Neural cell (in vitro differentiated cells): ENCODE measurements around the gene ROR2. TPM values are rescaled to one million over a fixed set of nuclear protein-coding genes. Genes with fewer than 3 reads are reported as not detected.

Experiments used
- H2AFZ ChIP-seq: fragments of 200-600, 300-800 bp; sonication (generic), shearing (Covaris generic); 2 replicates; pipeline ENCODE4 v1.6.0; 2014; ENCODE audit warnings: low read depth, mild to moderate bottlenecking, antibody characterized with exemption, low read length, moderate library complexity
- H3F3A ChIP-seq: fragments of 200-600 bp; shearing (Covaris generic); 2 replicates; pipeline ENCODE4 v1.6.1; 2016; ENCODE audit warnings: mild to moderate bottlenecking, moderate library complexity, mixed read lengths, antibody characterized with exemption, low read length; ENCODE audit not compliant: insufficient read depth, poor library complexity, severe bottlenecking
- H3K27ac ChIP-seq: fragments of 200-600, 300-800 bp; sonication (generic), shearing (Covaris generic); 2 replicates; pipeline ENCODE4 v1.5.1; 2014; ENCODE audit warnings: mild to moderate bottlenecking, low read length, moderate library complexity
- H3K27me3 ChIP-seq: fragments of 300-800, 200-600 bp; sonication (generic), shearing (Covaris generic); 2 replicates; pipeline ENCODE4 v1.6.0; 2014; ENCODE audit warnings: mild to moderate bottlenecking, low read depth, low read length, moderate library complexity; ENCODE audit not compliant: insufficient read depth
- H3K36me3 ChIP-seq: fragments of 300-800, 200-600 bp; sonication (generic), shearing (Covaris generic); 2 replicates; pipeline ENCODE4 v1.5.1; 2014; ENCODE audit warnings: mild to moderate bottlenecking, antibody characterized with exemption, low read length, moderate library complexity; ENCODE audit not compliant: insufficient read depth
- H3K4me2 ChIP-seq: fragments of 300-800, 200-600 bp; sonication (generic), shearing (Covaris generic); 2 replicates; pipeline ENCODE4 v1.6.0; 2014; ENCODE audit warnings: mild to moderate bottlenecking, low read length
- H3K4me3 ChIP-seq: fragments of 300-800, 200-600 bp; sonication (generic), shearing (Covaris generic); 2 replicates; pipeline ENCODE4 v1.5.1; 2014; ENCODE audit warnings: mild to moderate bottlenecking, low read length, moderate library complexity
- H3K79me2 ChIP-seq: fragments of 200-600 bp; shearing (Covaris generic); replicated peaks from 2 replicates; pipeline ENCODE4 v1.6.0; 2014; ENCODE audit warnings: mild to moderate bottlenecking, low read length, moderate library complexity; ENCODE audit not compliant: insufficient read depth
- H3K9ac ChIP-seq: fragments of 300-800, 200-600 bp; sonication (generic), shearing (Covaris generic); 2 replicates; pipeline ENCODE4 v1.6.1; 2016; ENCODE audit warnings: mild to moderate bottlenecking, low read length, mixed read lengths
- H3K9me2 ChIP-seq: fragments of 200-600 bp; shearing (Covaris generic); 2 replicates; pipeline ENCODE4 v1.6.1; 2016; ENCODE audit warnings: mild to moderate bottlenecking, low read length, mixed read lengths; ENCODE audit not compliant: insufficient read depth
- H3K9me3 ChIP-seq: fragments of 200-600, 300-800 bp; sonication (generic), shearing (Covaris generic); 2 replicates; pipeline ENCODE4 v1.6.1; 2016; ENCODE audit warnings: mild to moderate bottlenecking, mixed run types, low read length, moderate library complexity, mixed read lengths
- H4K20me1 ChIP-seq: fragments of 200-600 bp; shearing (Covaris generic); 2 replicates; pipeline ENCODE4 v1.6.1; 2016; ENCODE audit warnings: mild to moderate bottlenecking, mixed run types; ENCODE audit not compliant: insufficient read depth
- CTCF ChIP-seq: fragments of 450-650 bp; IDR thresholded peaks from 2 replicates; pipeline ENCODE4 v1.5.1; 2014; ENCODE audit warnings: antibody characterized with exemption, mild to moderate bottlenecking, moderate library complexity; ENCODE audit not compliant: poor library complexity, severe bottlenecking
- EP300 ChIP-seq: fragments of 450-650 bp; conservative IDR thresholded peaks from 2 replicates; pipeline ENCODE4 v1.6.1; 2014; ENCODE audit warnings: antibody characterized with exemption, mild to moderate bottlenecking, moderate library complexity; ENCODE audit not compliant: poor library complexity, severe bottlenecking
- EZH2 ChIP-seq: fragments of 200-600, 300-800 bp; shearing (Covaris generic), sonication (generic); IDR thresholded peaks from 2 replicates; pipeline ENCODE4 v1.6.1; 2014; ENCODE audit warnings: antibody characterized with exemption, low read length, borderline replicate concordance, mild to moderate bottlenecking; ENCODE audit not compliant: insufficient read depth, poor library complexity, severe bottlenecking
- MXI1 ChIP-seq: fragments of 450-650 bp; conservative IDR thresholded peaks from 2 replicates; pipeline ENCODE4 v1.6.1; 2014; ENCODE audit warnings: antibody characterized with exemption, mild to moderate bottlenecking; ENCODE audit not compliant: poor library complexity, severe bottlenecking
- POLR2AphosphoS5 ChIP-seq: IDR thresholded peaks from 2 replicates; pipeline ENCODE4 v1.6.1; 2012
- RAD21 ChIP-seq: fragments of 450-650 bp; conservative IDR thresholded peaks from 2 replicates; pipeline ENCODE4 v1.6.1; 2014; ENCODE audit warnings: antibody characterized with exemption, mild to moderate bottlenecking, moderate library complexity
- REST ChIP-seq: IDR thresholded peaks from 2 replicates; pipeline ENCODE4 v1.6.1; 2012; ENCODE audit warnings: borderline replicate concordance
- SMC3 ChIP-seq: fragments of 450-650 bp; conservative IDR thresholded peaks from 2 replicates; pipeline ENCODE4 v1.6.1; 2014; ENCODE audit warnings: antibody characterized with exemption, mild to moderate bottlenecking, moderate library complexity; ENCODE audit not compliant: poor library complexity
- TAF1 ChIP-seq: IDR thresholded peaks from 2 replicates; pipeline ENCODE4 v1.6.1; 2012; ENCODE audit warnings: low read depth
- polyA plus RNA-seq: library from polyadenylated mRNA; depleted of rRNA; stranded (reverse); fragments of >200 nt; gene quantifications from 2 replicates; pipeline ENCODE4 v1.2.3, GENCODE V29; 2014

The ROR2 gene
- polyA plus RNA-seq, 1 donor from 2014 or later: 0.33 TPM

- H3K4me3 ChIP-seq: no peak overlapping the region
- no peaks in the 10 kb centered on the region for H3K9me3 ChIP-seq
- H3K79me2 ChIP-seq: no peaks in the 10 kb centered on the region
- no peak overlapping the region for H3K27ac ChIP-seq
- no peaks in the 10 kb centered on the region for H4K20me1 ChIP-seq
- H3K4me2 ChIP-seq: no peak overlapping the region
- no peaks in the 10 kb centered on the region for H3K9me2 ChIP-seq
- H3K27me3 ChIP-seq: no peaks in the 10 kb centered on the region
- H3K36me3 ChIP-seq: no peaks in the 10 kb centered on the region
- TF ChIP-seq SMC3 (no peak), CTCF (no peak)
- no peak overlapping the region for H3K9ac ChIP-seq
- no peak overlapping the region for H2AFZ ChIP-seq
- no peaks in the 10 kb centered on the region for H3F3A ChIP-seq
These were observed 366.7 kb downstream of the ROR2 start for GRCh38 chr9:91583161-91583875.

DNA sequence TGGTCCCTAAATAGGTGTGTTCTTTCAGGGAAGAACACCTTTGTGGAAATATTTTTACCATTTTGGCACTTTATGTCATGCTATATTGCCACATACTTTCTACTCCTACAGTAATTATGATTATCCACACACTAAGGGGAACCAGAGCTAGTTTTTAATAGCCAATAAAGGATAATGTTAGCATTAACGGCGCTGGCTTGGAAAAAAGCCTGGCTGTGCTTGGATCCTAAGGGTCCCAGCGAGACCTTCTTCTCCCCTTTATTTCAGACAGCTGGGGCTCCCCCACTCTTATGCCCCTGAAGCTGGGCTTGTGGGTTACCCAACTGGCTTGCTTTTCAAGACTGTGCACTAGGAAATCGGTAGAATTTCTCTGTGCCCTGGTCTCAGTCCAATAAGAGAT lies 367.8 kb downstream of the ROR2 start:
- Histone ChIP-seq H4K20me1 (no peaks in the 10 kb centered on the region), H3K79me2 (no peaks in the 10 kb centered on the region), H2AFZ (no peak overlapping the region), H3K4me3 (no peak overlapping the region), H3K27ac (no peak overlapping the region), H3K9ac (no peak overlapping the region), H3F3A (no peaks in the 10 kb centered on the region), H3K27me3 (no peaks in the 10 kb centered on the region), H3K9me3 (no peaks in the 10 kb centered on the region), H3K36me3 (no peaks in the 10 kb centered on the region), H3K9me2 (no peaks in the 10 kb centered on the region), H3K4me2 (no peak overlapping the region)
- TF ChIP-seq CTCF (no peak), REST (no peak), POLR2AphosphoS5 (no peak), EP300 (no peak), TAF1 (no peak), MXI1 (no peak), EZH2 (no peak), SMC3 (no peak), RAD21 (no peak)
